GM12874 (cell line): ENCODE measurements around the gene C1orf74.

Experiments used
- CTCF ChIP-seq: IDR thresholded peaks from 2 replicates; pipeline ENCODE4 v1.5.1; 2011; ENCODE audit warnings: low read depth, mild to moderate bottlenecking, control low read depth, low read length, moderate library complexity; ENCODE audit not compliant: insufficient read depth

C1orf74 gene

GRCh38 chr1:209805341-209805781 lies 21.0 kb upstream of the C1orf74 start:
- no peak for TF ChIP-seq CTCF

- no peak for TF ChIP-seq CTCF
These were observed 19.2 kb upstream of the C1orf74 start for GRCh38 chr1:209803568-209803967.

GRCh38 chr1:209802780-209803152 lies 18.4 kb upstream of the C1orf74 start:
- no peak for TF ChIP-seq CTCF

GRCh38 chr1:209802117-209802779 lies 17.9 kb upstream of the C1orf74 start:
- TF ChIP-seq CTCF = no peak

GRCh38 chr1:209800984-209801834 lies 16.9 kb upstream of the C1orf74 start:
- no peak for TF ChIP-seq CTCF

GRCh38 chr1:209797978-209798639 lies 13.8 kb upstream of the C1orf74 start:
- no peak for TF ChIP-seq CTCF

- no peak for TF ChIP-seq CTCF
These were observed 7.6 kb upstream of the C1orf74 start for GRCh38 chr1:209791920-209792319.
